GM21529 (cell line): ENCODE measurements around the gene OR51A7.
"Not testable (repeated sequence)": the region's sequence is repeated elsewhere in the genome, so short reads cannot be mapped to it uniquely, and the experiment has no call there.

Experiments
- ATAC-seq: cut with Tn5 transposase; IDR thresholded peaks from one replicate; pipeline ENCODE4 v1.9.1; 2021; ENCODE audit not compliant: unreplicated experiment

OR51A7 gene

DNA sequence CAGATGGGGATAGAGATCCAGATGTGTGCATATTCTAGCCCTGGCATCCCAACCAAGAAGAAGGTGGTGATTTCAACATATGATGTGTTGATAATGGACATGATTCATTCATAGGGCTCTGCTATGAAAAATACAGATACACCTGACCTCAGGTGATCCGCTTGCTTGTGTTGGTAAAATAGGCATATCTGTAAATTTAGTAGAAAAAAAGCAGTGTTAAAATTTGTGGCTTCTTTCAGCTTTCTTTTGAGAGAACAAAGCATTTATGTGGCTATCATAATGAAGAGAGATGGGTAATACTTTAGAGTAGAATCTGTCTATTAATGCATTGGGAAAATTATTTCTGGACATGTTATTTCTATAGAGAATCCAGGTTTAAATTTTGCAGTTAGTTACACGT, 52.0 kb downstream of the OR51A7 start, which contains the start of gene OR51A2:
TSS of gene OR51A2 (minus strand) at position 101 of the 400 bp plus-strand sequence. CDS start at position 101, 0 bp downstream.
- ATAC-seq, result not testable (repeated sequence)

DNA sequence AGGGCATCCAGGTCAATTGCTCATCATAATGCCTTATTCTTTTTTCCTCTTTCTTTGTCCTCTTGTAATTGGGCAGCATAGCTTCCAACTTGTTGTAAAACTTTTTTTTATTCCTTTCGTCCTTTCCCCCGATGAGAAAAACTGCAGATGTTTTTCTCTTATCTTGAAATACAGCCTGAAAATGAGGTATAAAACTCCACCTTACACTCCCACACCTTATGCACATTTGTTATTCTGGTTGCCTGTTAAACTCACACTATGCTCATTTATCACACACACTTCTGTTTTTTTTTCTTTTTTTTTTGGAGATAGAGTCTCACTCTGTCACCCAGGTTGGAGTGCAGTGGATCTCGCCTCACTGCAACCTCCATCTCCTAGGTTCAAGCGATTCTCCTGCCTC, 53.8 kb downstream of the OR51A7 start:
- ATAC-seq, result no peak
